Progenitor cell of endocrine pancreas (in vitro differentiated cells): Measurements from ENCODE around the gene GNE. TPM values are rescaled to one million over a fixed set of nuclear protein-coding genes. Genes with fewer than 3 reads are reported as not detected.
A peak's percentile ranks its signal among the peaks of the same experiment; 100 is the strongest.

Source experiments
- DNase-seq: peaks from one replicate; pipeline ENCODE4 v3.0.0; 2021; ENCODE audit warnings: low spot score; ENCODE audit not compliant: unreplicated experiment
- H3K27ac Mint-ChIP-seq: 2 replicates; pipeline ENCODE4 v1.8.0; 2021; ENCODE audit warnings: mild to moderate bottlenecking, moderate library complexity, mixed read lengths
- H3K27me3 Mint-ChIP-seq: 2 replicates; pipeline ENCODE4 v1.8.0; 2021; ENCODE audit warnings: mixed read lengths
- H3K36me3 Mint-ChIP-seq: 2 replicates; pipeline ENCODE4 v1.8.0; 2022; ENCODE audit warnings: mixed read lengths; ENCODE audit not compliant: insufficient read depth
- H3K4me1 Mint-ChIP-seq: 2 replicates; pipeline ENCODE4 v1.8.0; 2021; ENCODE audit warnings: low read depth, mixed read lengths
- H3K4me3 Mint-ChIP-seq: 2 replicates; pipeline ENCODE4 v1.8.0; 2021; ENCODE audit warnings: low read depth, mild to moderate bottlenecking, moderate library complexity, mixed read lengths
- H3K9me3 Mint-ChIP-seq: 2 replicates; pipeline ENCODE4 v1.8.0; 2021; ENCODE audit warnings: low read depth, mixed read lengths
- CTCF ChIP-seq: fragments of 200-600 bp; sonication (generic); IDR thresholded peaks from one replicate; pipeline ENCODE4 v1.5.0; 2021; ENCODE audit warnings: antibody characterized with exemption, mild to moderate bottlenecking; ENCODE audit not compliant: unreplicated experiment
- total RNA-seq: library from RNA; stranded (reverse); gene quantifications from 2 replicates; pipeline ENCODE4 v1.2.1, GENCODE V29; 2021

Gene GNE
- total RNA-seq, 1 donor from 2014 or later: 9.9 TPM

GRCh38 chr9:36169166-36169565 lies 89.1 kb downstream of the GNE start, which contains the start of gene CCIN:
CCIN (plus strand) TSS chr9:36169388; CDS start chr9:36169503, 115 bp downstream.
- no peak for DNase-seq
- H3K4me3 Mint-ChIP-seq: no peak within 1 kb of the TSS
- peaks cover 20% of the 10 kb centered on the region for H3K27me3 Mint-ChIP-seq
- no peak within 1 kb of the TSS for H3K27ac Mint-ChIP-seq
- no peaks in the 10 kb centered on the region for H3K36me3 Mint-ChIP-seq
- TF ChIP-seq CTCF: no peak
- H3K4me1 Mint-ChIP-seq: no peaks in the 10 kb centered on the region
- H3K9me3 Mint-ChIP-seq: no peaks in the 10 kb centered on the region

- TF ChIP-seq CTCF: peak; percentile 93
- H3K4me1 Mint-ChIP-seq: peaks cover 4% of the 10 kb centered on the region
- peak overlapping the region; percentile 49 for H3K4me3 Mint-ChIP-seq
- peak; percentile 72 for DNase-seq
- H3K9me3 Mint-ChIP-seq: no peaks in the 10 kb centered on the region
- H3K27me3 Mint-ChIP-seq: peaks cover 21% of the 10 kb centered on the region
- no peaks in the 10 kb centered on the region for H3K36me3 Mint-ChIP-seq
- no peak overlapping the region for H3K27ac Mint-ChIP-seq
Observed at GRCh38 chr9:36166168-36166927, 91.9 kb downstream of the GNE start.

GRCh38 chr9:36165826-36166167 lies 92.5 kb downstream of the GNE start:
- H3K27me3 Mint-ChIP-seq: peaks cover 26% of the 10 kb centered on the region
- DNase-seq: no peak
- peaks cover 4% of the 10 kb centered on the region for H3K4me1 Mint-ChIP-seq
- TF ChIP-seq CTCF: no peak
- H3K9me3 Mint-ChIP-seq: no peaks in the 10 kb centered on the region
- no peak overlapping the region for H3K4me3 Mint-ChIP-seq
- H3K36me3 Mint-ChIP-seq: no peaks in the 10 kb centered on the region
- H3K27ac Mint-ChIP-seq: no peak overlapping the region

- H3K4me1 Mint-ChIP-seq: peaks cover 4% of the 10 kb centered on the region
- no peaks in the 10 kb centered on the region for H3K9me3 Mint-ChIP-seq
- no peak overlapping the region for H3K4me3 Mint-ChIP-seq
- H3K27me3 Mint-ChIP-seq: peaks cover 25% of the 10 kb centered on the region
- TF ChIP-seq CTCF: no peak
- H3K27ac Mint-ChIP-seq: no peak overlapping the region
- DNase-seq: no peak
- H3K36me3 Mint-ChIP-seq: no peaks in the 10 kb centered on the region
Observed at GRCh38 chr9:36164989-36165388, 93.3 kb downstream of the GNE start.

Other genes starting within 250 kb of the GNE start
- gene RECK, start 221.5 kb downstream of the GNE start, total RNA-seq: 6.9 and 7.1 TPM in 2 replicates
- gene GLIPR2, start 121.7 kb downstream of the GNE start, total RNA-seq: 7.3 TPM in 2 replicates
- gene CCIN, start 89.1 kb downstream of the GNE start, total RNA-seq: not detected in 2 replicates
- gene CLTA, start 67.5 kb downstream of the GNE start, total RNA-seq: 178 and 185 TPM in 2 replicates
- 64.7 and 68.3 TPM in 2 replicates for gene RNF38, start 141.8 kb upstream of the GNE start, total RNA-seq